Sigmoid colon (tissue), 7 donors: Measurements from ENCODE around the gene KCTD2. TPM values are rescaled to one million over a fixed set of nuclear protein-coding genes. Genes with fewer than 3 reads are reported as not detected.
A peak's percentile ranks its signal among the peaks of the same experiment; 100 is the strongest.

Experiments used
- DNase-seq: peaks from one replicate; pipeline ENCODE4 v3.0.0-alpha.2; 2019
- H3K27ac ChIP-seq, 4 donors: fragments of 200-600 bp; sonication (generic); one replicate each; pipeline ENCODE4 v1.5.1; 2016 to 2019; ENCODE audit warnings: mild to moderate bottlenecking in 1 of 4
- H3K27me3 ChIP-seq, 3 donors: fragments of 200-600 bp; sonication (generic); one replicate each; pipeline ENCODE4 v1.5.1; 2019; ENCODE audit warnings: mild to moderate bottlenecking in 1 of 3
- H3K36me3 ChIP-seq, 4 donors: fragments of 200-600 bp; sonication (generic); one replicate each; pipeline ENCODE4 v1.5.1; 2016 to 2019
- H3K4me1 ChIP-seq, 4 donors: fragments of 200-600 bp; sonication (generic); one replicate each; pipeline ENCODE4 v1.5.1; 2017 to 2019
- H3K4me3 ChIP-seq, 4 donors: fragments of 200-600 bp; sonication (generic); one replicate each; pipeline ENCODE4 v1.5.1; 2017 to 2019; ENCODE audit warnings: mild to moderate bottlenecking in 2 of 4, moderate library complexity in 1 of 4
- H3K9me3 ChIP-seq, 4 donors: fragments of 200-600 bp in 3 of 4; sonication (generic) in 3 of 4; one replicate each; pipeline versions ENCODE4 v1.5.1 to v1.6.1; 2013 to 2019
- EP300 ChIP-seq, 4 donors: sonication (generic); formaldehyde crosslinking; IDR thresholded peaks; one replicate each; pipeline ENCODE4 v1.6.1; 2017; ENCODE audit warnings: antibody characterized with exemption in 4 of 4
- POLR2A ChIP-seq, 2 donors: fragments of 450-650 bp; IDR thresholded peaks; one replicate each; pipeline ENCODE4 v1.6.1; 2016; ENCODE audit warnings: antibody characterized with exemption in 2 of 2, mild to moderate bottlenecking in 2 of 2, moderate library complexity in 2 of 2
- POLR2AphosphoS5 ChIP-seq, 4 donors: sonication (generic); formaldehyde crosslinking; IDR thresholded peaks; one replicate each; pipeline ENCODE4 v1.6.1; 2017; ENCODE audit warnings: antibody characterized with exemption in 4 of 4
- WGBS, 2 donors: extraction: QIAGEN DNeasy Blood & Tissue Kit; methylation state at CpG; one replicate each; pipeline ENCODE4 v1.1.7; 2013; 5-methylcytosine and 5-hydroxymethylcytosine counted together
- intact Hi-C: fragments of 100-400 bp; cut with DNase I; formaldehyde crosslinking; loops from one replicate; pipeline ENCODE4 v1.15.1; 2023
- polyA plus RNA-seq, 3 donors: library from polyadenylated mRNA; stranded (reverse); fragments of 200-250 nt; gene quantifications; one replicate each; pipeline ENCODE4 v1.2.3, GENCODE V29; 2013
- total RNA-seq, 4 donors: library from RNA; depleted of rRNA; stranded (reverse); fragments of >200 nt; gene quantifications; one replicate each; pipeline ENCODE4 v1.1.0, GENCODE V29; 2016
- TF ChIP-seq, protein P1 (sequence below), 4 experiments: fragments of 450-650 bp in 3 of 4; fragments of 200-600 bp in 1 of 4; IDR thresholded peaks; one replicate each; pipeline ENCODE4 v1.5.1; 2016 to 2019; ENCODE audit warnings: antibody characterized with exemption in 4 of 4, mild to moderate bottlenecking in 3 of 4, moderate library complexity in 2 of 4
- donor health status: healthy with polysubstance abuse.
- donor health status: Bipolar disorder and iron deficiency.
- donor health status: healthy.

Gene KCTD2
- total and polyA plus RNA-seq, 7 donors, result 12.5 to 25.5 (median 21.3) TPM

DNA sequence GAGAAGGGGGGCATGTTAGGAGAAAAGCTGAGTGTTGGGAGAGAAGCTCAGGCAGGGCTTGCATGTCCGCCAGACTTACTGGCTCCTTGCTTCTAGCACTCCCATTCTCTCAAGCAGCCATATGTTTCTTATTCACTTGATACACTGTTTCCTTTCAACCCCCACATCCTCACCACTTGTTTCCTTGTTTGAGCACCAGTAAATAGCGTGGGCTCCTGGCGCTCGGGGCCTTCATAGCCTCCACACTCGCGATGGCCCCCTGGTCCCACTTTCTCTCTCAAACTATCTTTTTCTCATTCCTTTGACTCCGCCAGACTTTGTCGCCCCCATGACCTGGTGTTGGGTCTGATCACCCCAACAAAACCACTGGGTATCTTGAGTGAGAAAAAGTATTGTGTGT lies 16.9 kb upstream of the KCTD2 start:
- no peaks in the 10 kb centered on the region for H3K36me3 ChIP-seq
- DNase-seq, result no peak
- TF ChIP-seq POLR2A (IDR thresholded peaks at IDR 0.05) (no peak), EP300 (IDR thresholded peaks at IDR 0.05) (no peak), POLR2AphosphoS5 (IDR thresholded peaks at IDR 0.05) (no peak)
- TF ChIP-seq, protein P1, sequence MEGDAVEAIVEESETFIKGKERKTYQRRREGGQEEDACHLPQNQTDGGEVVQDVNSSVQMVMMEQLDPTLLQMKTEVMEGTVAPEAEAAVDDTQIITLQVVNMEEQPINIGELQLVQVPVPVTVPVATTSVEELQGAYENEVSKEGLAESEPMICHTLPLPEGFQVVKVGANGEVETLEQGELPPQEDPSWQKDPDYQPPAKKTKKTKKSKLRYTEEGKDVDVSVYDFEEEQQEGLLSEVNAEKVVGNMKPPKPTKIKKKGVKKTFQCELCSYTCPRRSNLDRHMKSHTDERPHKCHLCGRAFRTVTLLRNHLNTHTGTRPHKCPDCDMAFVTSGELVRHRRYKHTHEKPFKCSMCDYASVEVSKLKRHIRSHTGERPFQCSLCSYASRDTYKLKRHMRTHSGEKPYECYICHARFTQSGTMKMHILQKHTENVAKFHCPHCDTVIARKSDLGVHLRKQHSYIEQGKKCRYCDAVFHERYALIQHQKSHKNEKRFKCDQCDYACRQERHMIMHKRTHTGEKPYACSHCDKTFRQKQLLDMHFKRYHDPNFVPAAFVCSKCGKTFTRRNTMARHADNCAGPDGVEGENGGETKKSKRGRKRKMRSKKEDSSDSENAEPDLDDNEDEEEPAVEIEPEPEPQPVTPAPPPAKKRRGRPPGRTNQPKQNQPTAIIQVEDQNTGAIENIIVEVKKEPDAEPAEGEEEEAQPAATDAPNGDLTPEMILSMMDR (IDR thresholded peaks at IDR 0.05), result no peak
- H3K27ac ChIP-seq, result no peak overlapping the region
- no peaks in the 10 kb centered on the region for H3K27me3 ChIP-seq
- no peaks in the 10 kb centered on the region for H3K9me3 ChIP-seq
- H3K4me3 ChIP-seq, result no peak overlapping the region
- H3K4me1 ChIP-seq, result peaks cover 0 to 26% (median 21%) of the 10 kb centered on the region in 4 donors
- 78 to 95% methylated on average over 8 of the region's 8 CpGs for WGBS, 2 donors
- intact Hi-C loops, result loop anchor here (5.0 kb wide), 1 partner anchor 43 kb away; the partner anchor contains the start of gene CDR2L

DNA sequence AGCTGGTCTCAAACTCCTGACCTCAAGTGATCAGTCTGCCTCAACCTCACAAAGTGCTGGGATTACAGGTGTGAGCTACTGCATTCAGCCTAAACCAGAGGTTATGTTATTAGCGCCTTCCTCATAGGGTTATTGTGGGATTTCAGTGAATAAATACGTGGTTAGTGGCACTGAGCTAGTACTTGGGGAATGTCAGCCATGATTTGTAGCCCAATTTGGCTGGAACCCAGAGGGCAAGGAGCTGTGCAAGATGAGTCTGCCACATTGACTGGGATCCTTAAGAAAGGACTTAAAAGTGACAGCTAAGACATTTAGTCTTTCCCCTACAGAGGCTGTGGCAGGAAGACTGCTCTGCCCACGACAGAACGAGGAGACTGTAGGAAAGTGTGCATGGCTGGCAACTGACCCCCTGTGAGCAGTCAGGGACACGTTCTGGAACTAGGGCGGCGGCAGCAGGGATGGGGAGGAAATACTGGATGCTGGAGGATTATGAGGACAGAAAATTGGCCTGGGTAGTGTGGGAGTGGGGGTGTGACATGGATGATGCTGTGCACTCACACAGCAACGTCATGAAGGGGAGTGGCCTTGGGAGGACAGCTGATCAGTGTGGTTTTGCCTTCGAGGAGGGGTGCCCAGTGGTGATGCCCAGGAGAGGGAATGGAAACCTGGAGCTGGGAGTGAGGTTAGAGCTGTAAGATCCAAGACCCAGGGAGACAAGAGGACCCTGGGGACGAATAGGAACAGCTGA lies 14.9 kb upstream of the KCTD2 start:
- TF ChIP-seq POLR2A (IDR thresholded peaks at IDR 0.05) (no peak), POLR2AphosphoS5 (IDR thresholded peaks at IDR 0.05) (peak in 3 of 4 donors; percentile 35 to 71 (median 56))
- Histone ChIP-seq H3K4me3 (peak overlapping the region; percentile 13 to 73 (median 41)), H3K27ac (peak overlapping the region; percentile 85 to 94 (median 94)), H3K27me3 (no peaks in the 10 kb centered on the region), H3K4me1 (peaks cover 0 to 45% (median 36%) of the 10 kb centered on the region in 4 donors), H3K36me3 (no peaks in the 10 kb centered on the region), H3K9me3 (no peaks in the 10 kb centered on the region)
- 6 to 20% methylated on average over 10 of the region's 10 CpGs for WGBS, 2 donors
- DNase-seq, result peak; percentile 93
- intact Hi-C loops, result loop anchor here (1.0 to 5.0 kb wide), 2 partner anchors 20 to 45 kb away; partner anchors contain the start of genes CDR2L and MRPL58

DNA sequence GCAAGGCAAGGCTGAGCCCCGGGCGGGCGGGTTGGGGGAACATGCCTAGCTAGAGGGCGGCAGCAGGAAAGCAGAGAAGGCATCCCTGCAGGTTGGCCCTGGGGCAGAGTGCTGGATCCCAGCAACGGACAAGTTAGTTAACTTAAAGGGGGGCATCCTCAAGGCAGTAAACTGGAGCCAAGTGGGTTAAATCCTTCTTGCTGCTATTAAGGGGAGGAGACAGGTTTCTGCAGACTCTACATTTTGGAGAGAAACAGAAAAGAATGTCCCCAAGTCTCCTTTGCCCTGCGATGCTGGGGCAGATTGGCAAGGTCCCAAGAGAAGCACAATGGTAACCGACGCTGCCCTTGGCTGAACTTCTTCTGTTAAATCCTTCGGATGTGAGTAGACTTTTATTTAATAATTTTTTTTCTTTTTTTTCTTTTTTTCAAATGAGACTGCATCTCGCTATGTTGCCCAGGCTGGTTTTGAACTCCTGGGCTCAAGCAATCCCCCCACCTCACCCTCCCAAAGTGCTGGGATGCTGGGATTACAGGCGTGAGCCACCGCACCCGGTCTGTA lies 14.2 kb upstream of the KCTD2 start:
- TF ChIP-seq POLR2AphosphoS5 (IDR thresholded peaks at IDR 0.05) (no peak), EP300 (IDR thresholded peaks at IDR 0.05) (no peak), POLR2A (IDR thresholded peaks at IDR 0.05) (no peak)
- TF ChIP-seq, protein P1 (IDR thresholded peaks at IDR 0.05), result no peak
- H3K27ac ChIP-seq, result peak overlapping the region; percentile 85 to 94 (median 94)
- intact Hi-C loops, result loop anchor here (1.0 to 5.0 kb wide), 2 partner anchors 20 to 45 kb away; partner anchors contain the start of genes CDR2L and MRPL58

DNA sequence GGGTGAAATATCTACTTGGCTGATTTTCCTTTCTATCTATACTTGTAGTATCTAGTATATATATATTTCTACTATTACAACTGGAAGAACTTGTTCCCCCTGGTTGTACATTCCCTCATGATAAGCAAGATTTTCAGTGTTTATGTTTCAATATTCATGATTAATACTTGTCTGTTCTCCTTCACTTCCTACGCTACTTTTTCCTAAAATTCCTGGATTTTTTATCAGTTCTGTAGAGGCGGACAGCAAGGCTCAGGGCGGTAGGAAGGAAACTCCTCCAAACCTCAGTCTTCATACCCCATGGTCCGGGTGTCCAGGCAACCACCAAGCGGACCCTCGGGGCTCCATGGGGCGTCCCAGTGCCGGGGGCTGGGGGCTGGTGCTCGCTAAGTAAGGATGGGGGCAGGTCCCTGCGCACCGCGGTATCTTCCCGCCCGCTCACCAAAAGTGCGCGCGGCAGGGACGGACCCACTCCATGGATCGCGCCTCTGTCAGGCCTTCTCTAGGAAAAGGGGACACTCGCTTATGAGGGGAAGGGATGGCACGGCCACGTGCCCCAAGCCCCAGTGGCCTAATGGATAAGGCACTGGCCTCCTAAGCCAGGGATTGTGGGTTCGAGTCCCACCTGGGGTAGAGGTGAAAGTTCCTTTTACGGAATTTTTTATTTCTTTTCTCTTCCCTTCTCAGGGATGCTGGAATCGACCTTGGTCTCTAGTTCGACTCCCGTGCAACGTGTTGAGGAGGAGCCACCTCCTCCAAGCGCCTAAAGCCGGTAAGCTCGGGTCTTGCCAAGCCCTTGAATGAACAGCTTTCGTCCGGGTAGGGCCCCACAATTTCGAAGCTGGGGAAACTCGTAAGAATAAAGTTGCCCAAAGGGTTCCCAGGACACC lies 13.4 kb upstream of the KCTD2 start:
- 1 to 2% methylated on average over 36 of the region's 36 CpGs for WGBS, 2 donors
- Histone ChIP-seq H3K27me3 (no peaks in the 10 kb centered on the region), H3K9me3 (no peaks in the 10 kb centered on the region), H3K4me3 (peak overlapping the region; percentile 52 to 73 (median 63)), H3K4me1 (peaks cover 0 to 45% (median 36%) of the 10 kb centered on the region in 4 donors), H3K27ac (peak overlapping the region; percentile 85 to 94 (median 94)), H3K36me3 (peaks cover 0 to 7% (median 5%) of the 10 kb centered on the region in 4 donors)
- TF ChIP-seq POLR2AphosphoS5 (IDR thresholded peaks at IDR 0.05), result peak in 2 of 4 donors; percentile 24 to 72
- TF ChIP-seq POLR2A (IDR thresholded peaks at IDR 0.05), result no peak
- DNase-seq, result peak; percentile 97
- intact Hi-C loops, result loop anchor here (5.0 kb wide), 1 partner anchor 46 kb away; the partner anchor contains the start of gene CDR2L

More for the DNA sequence above, 14.2 kb upstream of the KCTD2 start:
- Histone ChIP-seq H3K27me3 (no peaks in the 10 kb centered on the region), H3K36me3 (no peaks in the 10 kb centered on the region), H3K4me1 (peaks cover 0 to 45% (median 36%) of the 10 kb centered on the region in 4 donors), H3K4me3 (peak overlapping the region; percentile 52 to 73 (median 63)), H3K9me3 (no peaks in the 10 kb centered on the region)
- 4 to 13% methylated on average over 13 of the region's 13 CpGs for WGBS, 2 donors
- no peak for DNase-seq

DNA sequence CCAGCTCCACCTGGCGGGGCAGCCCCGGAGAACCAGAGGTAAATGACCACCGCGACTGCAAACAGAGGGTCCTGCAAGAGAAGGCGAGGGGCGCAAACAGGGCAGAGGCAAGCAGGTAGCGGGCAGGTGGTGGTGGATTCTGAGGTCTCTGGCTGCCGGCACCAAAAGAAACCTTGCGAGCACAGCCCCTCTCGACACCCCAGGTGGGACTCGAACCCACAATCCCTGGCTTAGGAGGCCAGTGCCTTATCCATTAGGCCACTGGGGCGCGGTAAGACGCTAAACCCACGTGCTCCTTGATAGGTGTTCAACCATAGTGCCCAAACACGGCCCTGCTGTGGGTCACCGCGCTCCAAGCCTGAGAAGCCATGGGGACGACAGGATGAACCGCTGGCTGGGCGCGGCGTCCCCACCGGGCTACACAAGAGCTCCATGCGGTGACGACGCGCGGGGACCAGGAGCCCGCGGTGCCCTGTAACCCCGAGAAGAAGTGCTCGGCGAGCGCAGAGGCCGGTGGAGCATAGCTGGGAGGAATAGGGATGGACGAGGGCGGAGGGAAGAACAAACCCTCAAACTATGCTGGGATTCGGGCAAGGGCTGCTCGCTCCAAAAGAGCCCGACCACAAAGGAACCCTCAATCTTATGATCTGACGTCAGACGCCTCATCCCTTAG lies 12.7 kb upstream of the KCTD2 start:
- peak overlapping the region; percentile 85 to 94 (median 94) for H3K27ac ChIP-seq
- H3K4me1 ChIP-seq, result peaks cover 0 to 45% (median 36%) of the 10 kb centered on the region in 4 donors
- no peaks in the 10 kb centered on the region for H3K9me3 ChIP-seq
- TF ChIP-seq EP300 (IDR thresholded peaks at IDR 0.05) (no peak), POLR2A (IDR thresholded peaks at IDR 0.05) (no peak), POLR2AphosphoS5 (IDR thresholded peaks at IDR 0.05) (peak in 1 of 4 donors; percentile 3)
- TF ChIP-seq, protein P1 (IDR thresholded peaks at IDR 0.05), result peak in 1 of 4 experiments; percentile 25
- peaks cover 0 to 15% (median 13%) of the 10 kb centered on the region in 4 donors for H3K36me3 ChIP-seq
- peak overlapping the region; percentile 52 to 73 (median 63) for H3K4me3 ChIP-seq
- no peaks in the 10 kb centered on the region for H3K27me3 ChIP-seq
- WGBS, 2 donors, result 1% methylated on average over 43 of the region's 43 CpGs
- intact Hi-C loops, result loop anchor here (5.0 kb wide), 1 partner anchor 47 kb away; the partner anchor contains the start of gene CDR2L
- peak; percentile 95 for DNase-seq
